H9 (cell line): Measurements from ENCODE around the gene SOHLH1. TPM values are rescaled to one million over a fixed set of nuclear protein-coding genes. Genes with fewer than 3 reads are reported as not detected.

Experiments
- DNase-seq: peaks from one replicate; pipeline ENCODE4 v3.0.0-alpha.2; 2017
- H2AFZ ChIP-seq: one replicate; pipeline ENCODE4 v1.6.1; 2013; ENCODE audit warnings: mild to moderate bottlenecking, low read length, control low read depth, moderate library complexity
- H2AK5ac ChIP-seq: 2 replicates; pipeline ENCODE4 v1.6.1; 2013; ENCODE audit warnings: low read length, control low read depth, mixed read lengths; ENCODE audit not compliant: insufficient read length
- H2BK120ac ChIP-seq: one replicate; pipeline ENCODE4 v1.6.1; 2013; ENCODE audit warnings: low read depth, mild to moderate bottlenecking, low read length, control low read depth, inconsistent platforms; ENCODE audit not compliant: poor library complexity, severe bottlenecking
- H2BK12ac ChIP-seq: 2 replicates; pipeline ENCODE4 v1.6.1; 2013; ENCODE audit warnings: low read length, control low read depth, mixed read lengths, low read depth; ENCODE audit not compliant: insufficient read length
- H2BK15ac ChIP-seq: 2 replicates; pipeline ENCODE4 v1.6.1; 2013; ENCODE audit warnings: low read depth, low read length, control low read depth
- H2BK20ac ChIP-seq: one replicate; pipeline ENCODE4 v1.6.1; 2013; ENCODE audit warnings: low read depth, mild to moderate bottlenecking, low read length, control low read depth, inconsistent platforms; ENCODE audit not compliant: poor library complexity, severe bottlenecking
- H2BK5ac ChIP-seq: 2 replicates; pipeline ENCODE4 v1.6.1; 2013; ENCODE audit warnings: low read length, control low read depth, mixed read lengths; ENCODE audit not compliant: insufficient read length
- H3K14ac ChIP-seq: 2 replicates; pipeline ENCODE4 v1.6.1; 2013; ENCODE audit warnings: low read length, control low read depth; ENCODE audit not compliant: insufficient read depth
- H3K18ac ChIP-seq: 2 replicates; pipeline ENCODE4 v1.6.1; 2013; ENCODE audit warnings: low read depth, mild to moderate bottlenecking, mixed read lengths, low read length, control low read depth; ENCODE audit not compliant: insufficient read length
- H3K23ac ChIP-seq: 2 replicates; pipeline ENCODE4 v1.6.1; 2013; ENCODE audit warnings: low read length, control low read depth, mixed read lengths, low read depth; ENCODE audit not compliant: insufficient read length
- H3K23me2 ChIP-seq: 2 replicates; pipeline ENCODE4 v1.6.1; 2013; ENCODE audit warnings: low read depth, mild to moderate bottlenecking, mixed read lengths, low read length, control low read depth; ENCODE audit not compliant: insufficient read length, poor library complexity, severe bottlenecking
- H3K27ac ChIP-seq: 2 replicates; pipeline ENCODE4 v1.5.1; 2013; ENCODE audit warnings: low read length, control low read depth, mixed read lengths, low read depth; ENCODE audit not compliant: insufficient read length
- H3K27me3 ChIP-seq: 2 replicates; pipeline ENCODE4 v1.6.1; 2013; ENCODE audit warnings: low read length, control low read depth, inconsistent platforms; ENCODE audit not compliant: insufficient read depth
- H3K4ac ChIP-seq: 2 replicates; pipeline ENCODE4 v1.6.1; 2013; ENCODE audit warnings: low read depth, mild to moderate bottlenecking, control low read depth, inconsistent platforms, low read length, moderate library complexity
- H3K4me1 ChIP-seq: 2 replicates; pipeline ENCODE4 v1.6.1; 2013; ENCODE audit warnings: low read length, control low read depth, inconsistent platforms; ENCODE audit not compliant: insufficient read depth
- H3K4me2 ChIP-seq: 2 replicates; pipeline ENCODE4 v1.6.1; 2013; ENCODE audit warnings: low read length, control low read depth, mixed read lengths; ENCODE audit not compliant: insufficient read length, insufficient read depth
- H3K56ac ChIP-seq: 2 replicates; pipeline ENCODE4 v1.6.1; 2013; ENCODE audit warnings: low read depth, mild to moderate bottlenecking, mixed read lengths, low read length, control low read depth; ENCODE audit not compliant: insufficient read length
- H3K79me1 ChIP-seq: 2 replicates; pipeline ENCODE4 v1.6.1; 2013; ENCODE audit warnings: low read depth, mild to moderate bottlenecking, moderate library complexity, low read length, control low read depth, inconsistent platforms; ENCODE audit not compliant: insufficient read depth, poor library complexity, severe bottlenecking
- H3K79me2 ChIP-seq: 2 replicates; pipeline ENCODE4 v1.6.1; 2013; ENCODE audit warnings: low read length, control low read depth, inconsistent platforms; ENCODE audit not compliant: insufficient read depth
- H3K9ac ChIP-seq: 2 replicates; pipeline ENCODE4 v1.6.1; 2013; ENCODE audit warnings: low read length, control low read depth, mixed read lengths; ENCODE audit not compliant: insufficient read length; ENCODE audit errors: extremely low read depth
- H3K9me3 ChIP-seq: one replicate; pipeline ENCODE4 v1.6.1; 2013; ENCODE audit warnings: low read depth, low read length, inconsistent platforms; ENCODE audit not compliant: control insufficient read depth
- H3T11ph ChIP-seq: one replicate; pipeline ENCODE4 v1.6.1; 2013; ENCODE audit warnings: mild to moderate bottlenecking, low read length, control low read depth, inconsistent platforms
- H4K20me1 ChIP-seq: one replicate; pipeline ENCODE4 v1.6.1; 2013; ENCODE audit not compliant: control insufficient read depth, insufficient read length, insufficient read depth
- H4K5ac ChIP-seq: 2 replicates; pipeline ENCODE4 v1.6.1; 2013; ENCODE audit warnings: low read depth, mild to moderate bottlenecking, mixed read lengths, low read length, control low read depth; ENCODE audit not compliant: insufficient read length
- H4K8ac ChIP-seq: replicated peaks from 2 replicates; pipeline ENCODE4 v1.6.1; 2013; ENCODE audit warnings: low read length, control low read depth, mixed read lengths, low read depth; ENCODE audit not compliant: insufficient read length
- H4K91ac ChIP-seq: 2 replicates; pipeline ENCODE4 v1.6.1; 2013; ENCODE audit warnings: low read depth, mild to moderate bottlenecking, moderate library complexity, mixed read lengths, low read length, control low read depth; ENCODE audit not compliant: insufficient read length
- H3K27ac Mint-ChIP-seq, 3 experiments: 2 replicates in 2 of 3; 3 replicates in 1 of 3; pipeline ENCODE4 v1.8.0; 2020 to 2021; ENCODE audit warnings: mixed read lengths in 3 of 3, mild to moderate bottlenecking in 1 of 3, moderate library complexity in 1 of 3
- H3K27me3 Mint-ChIP-seq: 2 replicates; pipeline ENCODE4 v1.8.0; 2021; ENCODE audit warnings: low read depth, mild to moderate bottlenecking, moderate library complexity, mixed read lengths
- H3K36me3 Mint-ChIP-seq, 3 experiments: 2 replicates in 2 of 3; 3 replicates in 1 of 3; pipeline ENCODE4 v1.8.0; 2020 to 2021; ENCODE audit warnings: low read depth in 3 of 3, mixed read lengths in 3 of 3; ENCODE audit not compliant: insufficient read depth in 1 of 3
- H3K4me1 Mint-ChIP-seq, 2 experiments: 2 replicates each; pipeline ENCODE4 v1.8.0; 2020; ENCODE audit warnings: mixed read lengths in 2 of 2
- H3K4me3 Mint-ChIP-seq, 2 experiments: 2 replicates in 1 of 2; 3 replicates in 1 of 2; pipeline ENCODE4 v1.8.0; 2020 to 2021; ENCODE audit warnings: mild to moderate bottlenecking in 2 of 2, mixed read lengths in 2 of 2, moderate library complexity in 1 of 2
- H3K9me3 Mint-ChIP-seq, 2 experiments: 2 replicates in 1 of 2; 3 replicates in 1 of 2; pipeline ENCODE4 v1.8.0; 2020; ENCODE audit warnings: mild to moderate bottlenecking in 2 of 2, mixed read lengths in 2 of 2, moderate library complexity in 1 of 2
- CTCF ChIP-seq: fragments of 200-600 bp; sonication (generic); conservative IDR thresholded peaks from 3 replicates; pipeline ENCODE4 v1.8.0; 2021; ENCODE audit warnings: antibody characterized with exemption, mild to moderate bottlenecking
- WGBS: extraction: QIAGEN DNeasy Blood & Tissue Kit; methylation state at CpG from one replicate; pipeline ENCODE4 v1.1.7; 2013; ENCODE audit warnings: missing lambda C conversion rate, low lambda C conversion rate, mixed read lengths; ENCODE audit not compliant: insufficient read length; ENCODE audit errors: extremely low coverage; 5-methylcytosine and 5-hydroxymethylcytosine counted together
- total RNA-seq: library from RNA; stranded (reverse); gene quantifications from 2 replicates; pipeline ENCODE4 v1.2.1, GENCODE V29; 2021

Gene SOHLH1
- total RNA-seq, 1 experiment from 2014 or later: not detected

DNA sequence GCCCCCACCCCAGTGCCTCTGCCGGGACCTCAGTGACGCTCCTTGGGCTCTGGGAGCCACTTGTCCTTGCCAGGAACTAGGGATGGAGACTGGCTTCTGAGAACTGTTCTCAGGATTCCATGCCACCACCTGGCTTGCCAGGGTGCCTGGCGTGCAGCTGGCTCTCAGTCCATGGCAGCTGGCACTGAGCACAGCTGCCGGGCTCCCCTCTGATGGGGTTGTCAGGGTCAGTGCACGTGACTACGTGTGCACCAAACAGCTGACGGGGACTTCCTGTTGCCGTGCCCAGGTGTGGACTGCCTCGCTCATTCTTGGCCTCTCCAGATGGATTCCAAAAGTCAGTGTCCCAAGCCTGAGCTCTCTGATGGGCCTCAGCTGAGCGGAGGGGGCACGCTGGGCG lies 12.1 kb upstream of the SOHLH1 start:
- no CpG with 5 or more reads among the region's 12 CpGs for WGBS
- no peak overlapping the region for H3K4me3 Mint-ChIP-seq
- H2BK15ac ChIP-seq: no peak overlapping the region
- H3K79me2 ChIP-seq: no peaks in the 10 kb centered on the region
- no peaks in the 10 kb centered on the region for H4K20me1 ChIP-seq
- H3K9me3 ChIP-seq: no peaks in the 10 kb centered on the region
- H3K27me3 ChIP-seq: peaks cover 6% of the 10 kb centered on the region; the same call in 1 of the 2 replicates
- no peak overlapping the region for H2BK120ac ChIP-seq
- no peak overlapping the region for H3K14ac ChIP-seq
- H3K4me1 ChIP-seq: no peaks in the 10 kb centered on the region
- H3K4ac ChIP-seq: no peak overlapping the region
- no peak overlapping the region for H4K8ac ChIP-seq
- H3K23me2 ChIP-seq: no peaks in the 10 kb centered on the region
- H3K23ac ChIP-seq: no peak overlapping the region
- no peak overlapping the region for H4K5ac ChIP-seq
- no peak overlapping the region for H2BK5ac ChIP-seq
- H2BK20ac ChIP-seq: no peak overlapping the region
- no peaks in the 10 kb centered on the region for H3K36me3 Mint-ChIP-seq
- no peaks in the 10 kb centered on the region for H3K79me1 ChIP-seq
- TF ChIP-seq CTCF: no peak
- no peak overlapping the region for H3K27ac Mint-ChIP-seq
- H3K9me3 Mint-ChIP-seq: no peaks in the 10 kb centered on the region; a peak in 1 of 5 replicates
- no peak overlapping the region for H2AFZ ChIP-seq
- no peak overlapping the region for H3K4me2 ChIP-seq
- H3K27ac ChIP-seq: no peak overlapping the region
- peaks cover 0 to 5% of the 10 kb centered on the region in 2 experiments; a peak in 1 of 4 replicates for H3K4me1 Mint-ChIP-seq
- no peak overlapping the region for H3K9ac ChIP-seq
- H2BK12ac ChIP-seq: no peak overlapping the region
- H3K27me3 Mint-ChIP-seq: peaks cover 45% of the 10 kb centered on the region
- H3K56ac ChIP-seq: no peak overlapping the region
- DNase-seq: no peak
- H3K18ac ChIP-seq: no peak overlapping the region
- H4K91ac ChIP-seq: no peak overlapping the region
- H2AK5ac ChIP-seq: no peak overlapping the region
- H3T11ph ChIP-seq: no peak overlapping the region
